Measurements from ENCODE around the gene PSME4.

- TF ChIP-seq TAF1 (IDR thresholded peaks at IDR 0.05; ENCODE audit: low read depth): no peak
- no peak for TF ChIP-seq CTCF (IDR thresholded peaks at IDR 0.05; ENCODE audit: poor library complexity, severe bottlenecking)
- no peak for TF ChIP-seq EZH2 (IDR thresholded peaks at IDR 0.05; ENCODE audit: borderline replicate concordance, insufficient read depth, low read length, poor library complexity, severe bottlenecking)
- TF ChIP-seq POLR2AphosphoS5 (IDR thresholded peaks at IDR 0.05): no peak
Measured at GRCh38 chr2:53848062-53848461, 122.7 kb downstream of the PSME4 start.

Data from neural cell (in vitro differentiated cells).